Neural crest cell (in vitro differentiated cells): ENCODE data around the gene TCF7L2. TPM values are rescaled to one million over a fixed set of nuclear protein-coding genes. Genes with fewer than 3 reads are reported as not detected.

Source experiments
- DNase-seq: peaks from one replicate; pipeline ENCODE4 v3.0.0; 2021; ENCODE audit warnings: low read depth, mixed read lengths, low spot score
- H3K27ac Mint-ChIP-seq: one replicate; pipeline ENCODE4 v1.8.0; 2021; ENCODE audit warnings: mild to moderate bottlenecking, mixed read lengths; ENCODE audit not compliant: unreplicated experiment
- H3K27me3 Mint-ChIP-seq: 2 replicates; pipeline ENCODE4 v1.8.0; 2021; ENCODE audit warnings: low read depth, mild to moderate bottlenecking, mixed read lengths
- H3K36me3 Mint-ChIP-seq: 2 replicates; pipeline ENCODE4 v1.8.0; 2021; ENCODE audit warnings: low read depth, mild to moderate bottlenecking, mixed read lengths
- H3K4me1 Mint-ChIP-seq: 2 replicates; pipeline ENCODE4 v1.8.0; 2021; ENCODE audit warnings: mixed read lengths
- H3K4me3 Mint-ChIP-seq: one replicate; pipeline ENCODE4 v1.8.0; 2021; ENCODE audit warnings: mild to moderate bottlenecking, mixed read lengths
- H3K9me3 Mint-ChIP-seq: 2 replicates; pipeline ENCODE4 v1.8.0; 2021; ENCODE audit warnings: mixed read lengths
- total RNA-seq: library from RNA; stranded (reverse); gene quantifications from 2 replicates; pipeline ENCODE4 v1.2.1, GENCODE V29; 2021
- TF ChIP-seq, protein P1 (sequence below): fragments of 200-600 bp; sonication (generic); conservative IDR thresholded peaks from 2 replicates; pipeline ENCODE4 v1.5.0; 2021; ENCODE audit warnings: antibody characterized with exemption, mild to moderate bottlenecking

Gene TCF7L2
- total RNA-seq, 1 donor from 2014 or later = 34.8 TPM

DNA sequence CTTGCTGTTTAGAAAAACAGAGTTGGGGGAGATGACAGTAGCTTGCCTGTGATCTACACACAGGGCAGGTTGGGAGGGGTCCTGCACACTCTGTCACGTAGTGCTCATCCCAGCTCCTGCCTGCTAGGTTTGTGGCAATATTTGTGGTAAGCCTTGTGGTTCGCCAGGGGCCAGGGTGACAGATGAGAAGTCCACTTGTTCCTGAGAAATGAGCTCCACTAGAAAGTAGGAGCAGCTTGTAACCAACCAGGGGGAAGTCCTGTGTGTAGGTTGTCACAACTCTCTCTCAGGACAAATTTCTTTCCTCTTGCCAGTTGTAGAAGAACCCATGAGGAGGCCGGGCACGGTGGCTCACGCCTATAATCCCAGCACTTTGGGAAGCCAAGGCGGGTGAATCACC, 147.0 kb downstream of the TCF7L2 start:
- Mint-ChIP-seq H3K36me3 (peaks cover 17% of the 10 kb centered on the region), H3K4me3 (no peak overlapping the region), H3K9me3 (no peaks in the 10 kb centered on the region), H3K27ac (no peak overlapping the region), H3K4me1 (peaks cover 43% of the 10 kb centered on the region), H3K27me3 (no peaks in the 10 kb centered on the region)
- TF ChIP-seq, protein P1, sequence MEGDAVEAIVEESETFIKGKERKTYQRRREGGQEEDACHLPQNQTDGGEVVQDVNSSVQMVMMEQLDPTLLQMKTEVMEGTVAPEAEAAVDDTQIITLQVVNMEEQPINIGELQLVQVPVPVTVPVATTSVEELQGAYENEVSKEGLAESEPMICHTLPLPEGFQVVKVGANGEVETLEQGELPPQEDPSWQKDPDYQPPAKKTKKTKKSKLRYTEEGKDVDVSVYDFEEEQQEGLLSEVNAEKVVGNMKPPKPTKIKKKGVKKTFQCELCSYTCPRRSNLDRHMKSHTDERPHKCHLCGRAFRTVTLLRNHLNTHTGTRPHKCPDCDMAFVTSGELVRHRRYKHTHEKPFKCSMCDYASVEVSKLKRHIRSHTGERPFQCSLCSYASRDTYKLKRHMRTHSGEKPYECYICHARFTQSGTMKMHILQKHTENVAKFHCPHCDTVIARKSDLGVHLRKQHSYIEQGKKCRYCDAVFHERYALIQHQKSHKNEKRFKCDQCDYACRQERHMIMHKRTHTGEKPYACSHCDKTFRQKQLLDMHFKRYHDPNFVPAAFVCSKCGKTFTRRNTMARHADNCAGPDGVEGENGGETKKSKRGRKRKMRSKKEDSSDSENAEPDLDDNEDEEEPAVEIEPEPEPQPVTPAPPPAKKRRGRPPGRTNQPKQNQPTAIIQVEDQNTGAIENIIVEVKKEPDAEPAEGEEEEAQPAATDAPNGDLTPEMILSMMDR = no peak
- DNase-seq = no peak

DNA sequence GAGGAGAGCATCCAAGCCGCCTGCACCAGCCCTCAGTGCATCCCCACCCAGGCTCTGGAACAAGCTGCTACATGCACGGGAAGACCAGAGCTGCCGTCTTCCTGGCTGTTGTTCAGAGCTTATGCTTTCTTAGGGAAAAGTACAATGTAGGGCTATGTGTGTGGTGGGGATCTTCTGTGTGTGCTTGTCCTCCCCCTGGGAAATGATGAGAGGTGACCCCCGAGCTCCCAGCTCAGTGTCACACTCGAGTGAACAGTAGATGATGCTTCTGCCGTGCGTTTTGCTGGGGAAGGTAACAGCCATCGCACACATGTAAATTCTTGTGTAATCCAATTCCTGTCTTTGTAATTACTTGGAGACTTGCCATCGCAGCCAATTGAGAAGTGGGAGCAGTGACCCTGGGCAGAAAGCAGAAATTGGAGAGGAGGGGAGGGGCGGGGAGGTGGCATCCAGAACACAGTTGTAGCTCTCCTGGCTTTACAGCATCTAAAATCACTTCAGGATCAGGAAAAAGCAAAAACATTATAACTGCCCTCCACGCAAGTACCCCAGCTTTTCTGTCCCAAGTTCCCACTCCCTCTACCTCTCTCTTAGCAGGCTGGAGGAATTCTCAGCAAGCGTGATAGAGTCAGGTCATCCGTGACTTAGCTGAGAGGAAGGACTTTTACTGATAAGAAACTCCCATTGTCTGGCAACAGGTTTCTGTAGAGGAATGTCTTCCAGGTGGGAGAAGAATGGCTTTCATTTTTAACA, 149.6 kb downstream of the TCF7L2 start:
- Mint-ChIP-seq H3K27ac (peak overlapping the region; percentile 40), H3K36me3 (peaks cover 6% of the 10 kb centered on the region), H3K9me3 (no peaks in the 10 kb centered on the region), H3K27me3 (no peaks in the 10 kb centered on the region), H3K4me1 (peaks cover 46% of the 10 kb centered on the region), H3K4me3 (no peak overlapping the region)
- TF ChIP-seq, protein P1 = no peak
- no peak for DNase-seq

DNA sequence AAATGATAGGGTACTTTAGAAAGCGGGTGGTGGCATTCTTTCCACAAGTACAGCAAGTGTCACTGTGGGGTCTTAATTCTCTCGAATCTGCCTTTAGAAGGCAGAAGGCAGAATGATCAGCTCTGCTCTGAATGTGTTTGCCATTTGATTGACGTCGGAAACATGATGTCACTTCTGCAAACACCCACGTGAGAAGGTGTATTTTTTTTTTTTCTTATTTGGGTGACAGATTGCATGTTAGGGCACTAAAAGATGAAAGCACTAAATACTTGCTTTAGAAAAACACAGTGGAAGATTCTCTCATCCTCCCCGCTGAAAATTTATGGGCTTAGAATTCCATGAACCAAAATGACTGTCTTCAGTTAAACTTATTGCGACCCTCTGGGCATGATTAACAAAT, 150.2 kb downstream of the TCF7L2 start:
- Mint-ChIP-seq H3K4me1 (peaks cover 45% of the 10 kb centered on the region), H3K36me3 (peaks cover 6% of the 10 kb centered on the region), H3K4me3 (no peak overlapping the region), H3K27me3 (no peaks in the 10 kb centered on the region), H3K9me3 (no peaks in the 10 kb centered on the region), H3K27ac (no peak overlapping the region)
- TF ChIP-seq, protein P1 = no peak
- no peak for DNase-seq

- Mint-ChIP-seq H3K4me1 (peaks cover 52% of the 10 kb centered on the region), H3K27ac (no peak overlapping the region), H3K4me3 (no peak overlapping the region), H3K27me3 (no peaks in the 10 kb centered on the region), H3K9me3 (no peaks in the 10 kb centered on the region), H3K36me3 (peaks cover 6% of the 10 kb centered on the region)
- no peak for DNase-seq
- TF ChIP-seq, protein P1 = no peak
Measured at GRCh38 chr10:113103131-113103840, 153.2 kb downstream of the TCF7L2 start.

DNA sequence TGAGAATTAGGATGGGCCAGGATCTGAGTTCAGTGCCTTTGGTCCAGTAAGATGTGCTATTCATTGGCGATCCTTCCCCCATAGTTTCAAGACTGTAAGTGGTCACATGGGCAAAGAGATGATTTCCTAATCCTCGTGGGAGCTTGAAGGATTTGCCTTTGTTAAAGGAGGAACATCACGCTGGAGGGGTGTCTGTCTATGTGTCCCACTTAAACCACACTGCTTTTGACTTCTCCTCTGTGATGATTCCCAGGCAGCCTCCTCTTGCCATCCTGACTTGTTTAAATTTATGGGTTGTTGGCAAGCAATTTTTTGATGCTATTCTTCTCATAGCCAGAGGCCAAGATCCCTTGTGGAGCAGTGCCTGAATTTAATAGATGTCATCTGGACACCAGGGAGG, 154.0 kb downstream of the TCF7L2 start:
- no peaks in the 10 kb centered on the region for H3K27me3 Mint-ChIP-seq
- H3K36me3 Mint-ChIP-seq = peaks cover 3% of the 10 kb centered on the region
- DNase-seq = no peak
- TF ChIP-seq, protein P1 = no peak
- no peak overlapping the region for H3K27ac Mint-ChIP-seq
- peaks cover 55% of the 10 kb centered on the region for H3K4me1 Mint-ChIP-seq
- H3K9me3 Mint-ChIP-seq = no peaks in the 10 kb centered on the region
- no peak overlapping the region for H3K4me3 Mint-ChIP-seq
